GM19452 (cell line): ENCODE data around the gene CLSTN2.

ENCODE experiments used
- ATAC-seq: cut with Tn5 transposase; IDR thresholded peaks from one replicate; pipeline ENCODE4 v1.9.1; 2021; ENCODE audit not compliant: unreplicated experiment

Gene CLSTN2

GRCh38 chr3:139935016-139935865 lies at the start of gene CLSTN2:
CLSTN2 (plus strand) TSS chr3:139935185.
- ATAC-seq = peak; percentile 63

DNA sequence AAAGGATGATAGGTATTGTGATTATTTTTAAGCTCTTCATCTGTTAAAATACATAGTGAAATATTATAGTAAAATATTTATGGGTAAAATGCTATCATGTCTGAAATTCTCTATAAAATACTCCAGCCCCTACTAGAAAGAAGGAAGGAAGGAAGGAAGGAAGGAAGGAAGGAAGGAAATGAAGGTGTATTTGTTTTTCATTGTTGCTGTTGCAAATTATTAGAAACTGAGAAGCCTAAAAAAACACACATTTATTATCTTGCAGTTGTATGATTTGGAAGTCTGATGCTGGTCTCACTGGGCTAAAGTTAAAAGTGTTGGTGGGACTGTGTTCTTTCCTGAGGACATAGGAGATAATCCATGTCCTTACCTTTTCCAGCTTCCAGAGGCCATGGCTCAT lies 47.6 kb upstream of the CLSTN2 start:
- no peak for ATAC-seq

GRCh38 chr3:139888561-139889140 lies 46.3 kb upstream of the CLSTN2 start:
- ATAC-seq = no peak

DNA sequence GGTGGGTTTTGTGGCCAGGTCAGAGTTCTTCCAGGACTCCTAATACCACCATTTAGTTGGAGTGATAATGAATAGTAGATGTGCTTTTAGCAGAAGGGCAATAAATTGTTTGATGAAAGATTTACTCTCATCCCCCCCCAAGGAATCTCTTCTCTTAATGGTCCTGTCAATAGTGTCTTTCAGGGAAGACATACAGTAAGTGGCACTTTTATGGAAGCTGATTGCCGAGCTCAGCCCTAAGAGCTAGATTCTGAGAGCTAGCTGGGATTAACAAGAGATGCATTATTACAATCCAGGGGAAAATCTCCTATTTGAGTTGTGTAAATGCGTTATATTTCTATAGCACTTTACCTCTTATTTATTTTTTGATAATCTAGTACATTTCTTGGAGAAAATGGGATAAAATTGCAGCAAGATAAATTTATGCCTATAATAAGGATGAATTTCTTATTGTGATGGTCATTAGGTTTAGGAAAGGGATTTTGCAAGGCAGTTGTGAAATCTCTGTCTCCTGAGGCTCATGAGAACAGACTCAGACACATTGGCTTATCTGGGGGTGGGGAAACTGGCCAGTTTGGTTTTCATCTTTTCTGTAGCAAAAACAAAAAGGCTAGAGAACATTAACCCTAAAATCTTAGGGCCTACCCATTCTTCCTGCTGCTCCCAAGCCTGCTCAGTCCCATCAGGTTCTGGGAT lies 41.6 kb upstream of the CLSTN2 start:
- ATAC-seq = no peak

GRCh38 chr3:139893963-139894642 lies 40.9 kb upstream of the CLSTN2 start:
- no peak for ATAC-seq

- ATAC-seq = no peak
These were observed 40.4 kb upstream of the CLSTN2 start for GRCh38 chr3:139894643-139894989.

DNA sequence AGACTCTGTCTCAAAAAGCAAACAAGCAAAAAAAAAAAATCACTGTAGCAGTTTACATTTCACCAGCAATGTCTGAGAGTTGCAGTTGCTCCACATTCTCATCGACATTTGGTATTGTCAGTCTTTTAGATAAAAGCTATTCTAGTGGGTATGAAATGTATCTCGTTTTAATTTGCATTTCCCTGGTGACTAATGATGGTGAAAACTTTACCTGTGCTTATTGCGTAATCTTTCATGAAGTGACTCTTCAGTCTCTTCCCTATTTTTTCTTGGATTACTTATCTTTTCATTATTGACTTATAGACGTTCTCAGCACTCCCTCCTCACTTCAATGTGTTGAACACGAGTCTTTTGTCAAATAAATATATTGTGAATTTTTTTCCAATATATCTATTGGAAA lies 37.2 kb upstream of the CLSTN2 start:
- no peak for ATAC-seq

- ATAC-seq = no peak
These were observed 28.6 kb upstream of the CLSTN2 start for GRCh38 chr3:139906418-139906817.

DNA sequence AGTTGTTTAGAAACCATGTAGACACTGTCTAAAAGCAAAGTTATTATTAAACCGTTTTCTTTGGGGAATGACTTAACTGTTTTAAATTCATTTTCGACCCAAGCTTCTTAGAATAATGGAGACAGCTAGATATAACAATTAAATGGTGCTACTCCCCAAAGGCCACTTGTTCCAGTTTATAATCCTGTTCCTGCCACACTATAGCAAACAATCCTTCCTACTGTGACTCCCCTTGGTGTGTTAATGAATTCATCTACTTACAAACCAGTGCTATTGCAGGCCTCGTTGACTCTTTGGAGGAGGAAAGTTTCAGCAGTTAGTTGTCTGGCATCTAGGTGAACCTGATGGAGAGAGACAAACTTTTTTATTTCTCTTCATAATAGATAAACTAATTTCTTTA lies 25.2 kb upstream of the CLSTN2 start:
- no peak for ATAC-seq

GRCh38 chr3:139916271-139916670 lies 18.7 kb upstream of the CLSTN2 start:
- no peak for ATAC-seq

GRCh38 chr3:139917226-139917785 lies 17.7 kb upstream of the CLSTN2 start:
- ATAC-seq = no peak

DNA sequence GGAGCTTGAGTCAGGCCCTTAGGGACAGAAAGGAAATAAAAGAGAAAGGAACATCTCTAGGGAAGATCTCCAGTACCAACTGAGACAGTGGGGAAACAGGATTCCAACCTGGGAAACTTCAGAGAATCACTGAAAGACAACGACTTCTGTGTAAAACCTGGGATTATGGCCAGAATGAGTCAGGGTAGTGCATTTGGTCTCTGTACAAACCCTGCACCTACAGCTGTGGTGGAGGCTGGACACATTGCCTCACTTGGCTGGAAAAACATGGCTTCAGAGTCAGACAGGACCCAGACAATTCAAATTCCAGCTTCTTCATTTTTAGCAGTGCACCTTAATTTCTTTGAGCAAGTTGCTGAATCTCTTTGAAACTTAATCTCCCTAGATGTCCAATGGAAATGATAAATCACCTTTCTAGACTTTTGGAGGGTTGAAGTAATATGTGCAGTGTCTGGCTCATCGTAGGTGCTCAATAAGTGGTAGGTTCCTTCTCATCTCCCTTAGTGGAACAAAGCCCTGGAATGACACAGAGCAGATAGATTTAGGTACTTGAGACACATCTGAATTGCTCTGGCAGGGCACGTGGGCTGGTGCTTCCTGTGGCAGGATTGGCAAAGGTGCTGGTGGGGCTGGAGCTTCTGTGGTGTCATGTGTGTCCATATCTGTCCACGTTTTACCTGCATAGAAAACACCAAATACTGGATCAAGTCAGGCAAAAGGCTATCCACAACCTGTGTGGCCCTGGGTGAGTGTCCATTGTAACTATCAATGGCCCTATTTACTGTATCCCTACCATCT lies 6.1 kb upstream of the CLSTN2 start:
- ATAC-seq = no peak

DNA sequence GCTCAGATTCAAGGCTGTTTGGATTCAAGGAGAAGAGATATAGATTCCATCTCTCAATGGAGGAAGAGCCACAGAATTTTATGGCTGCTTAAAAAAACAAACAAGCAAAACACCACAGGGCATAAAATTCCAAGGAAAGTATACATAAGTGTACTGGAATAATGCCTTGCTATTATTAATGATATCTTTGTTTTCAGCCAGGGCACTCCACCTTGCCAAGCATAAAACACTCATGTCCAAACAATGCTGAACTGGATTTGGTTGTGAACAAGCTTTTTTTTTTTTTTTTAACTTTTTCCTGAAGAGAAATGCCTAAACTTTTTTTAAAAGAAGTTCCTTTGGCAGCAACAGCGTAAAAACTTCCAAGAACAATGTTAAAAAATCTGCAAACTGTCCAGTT lies 4.8 kb upstream of the CLSTN2 start:
- no peak for ATAC-seq

- ATAC-seq = no peak
These were observed 1.2 kb upstream of the CLSTN2 start for GRCh38 chr3:139933766-139934165.

GRCh38 chr3:139934613-139935015 lies 371 bp upstream of the CLSTN2 start:
- no peak for ATAC-seq

GRCh38 chr3:139935866-139936817 lies 1.2 kb downstream of the CLSTN2 start:
- ATAC-seq = no peak

- no peak for ATAC-seq
These were observed 2.8 kb downstream of the CLSTN2 start for GRCh38 chr3:139937674-139938279.

DNA sequence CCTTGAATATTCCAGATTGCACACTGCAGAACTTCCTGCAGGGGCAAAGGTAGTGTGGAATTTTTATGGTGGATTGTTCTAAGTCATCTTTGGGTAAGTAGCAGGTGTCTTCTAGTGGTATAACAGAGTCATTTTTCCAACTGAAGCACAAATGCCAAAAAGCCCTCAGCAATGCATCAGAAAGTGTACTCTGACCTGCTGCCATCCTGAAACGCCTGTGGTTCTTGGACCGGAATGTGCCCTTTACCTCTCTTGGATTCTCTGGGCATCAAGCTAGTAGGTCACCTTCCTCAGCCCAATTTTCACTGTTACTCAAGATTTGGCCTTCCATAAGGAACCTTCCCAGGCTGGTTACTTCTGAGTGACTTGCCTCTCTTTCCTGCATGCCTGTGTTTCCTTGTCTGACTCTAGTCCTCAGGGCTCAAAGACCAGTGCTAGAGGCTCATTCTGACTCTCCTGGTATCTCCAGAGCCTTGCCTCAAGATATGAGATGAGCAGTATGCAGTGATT lies 4.8 kb downstream of the CLSTN2 start:
- ATAC-seq = no peak

GRCh38 chr3:139940622-139941021 lies 5.6 kb downstream of the CLSTN2 start:
- ATAC-seq = no peak
